ENCODE results near the gene MBTPS1.

MBTPS1 gene

GRCh38 chr16:84116720-84117493, at the start of gene MBTPS1:
TSS of gene MBTPS1 (minus strand) at chr16:84116942. CDS start at chr16:84101783, 15,159 bp downstream.
- intact Hi-C loops (cut with DNase I), result no loop called here

GRCh38 chr16:84165746-84166145, 49.0 kb upstream of the MBTPS1 start:
- intact Hi-C loops (cut with DNase I), result no loop called here
- no peak for DNase-seq

More at GRCh38 chr16:84116720-84117493, at the start of gene MBTPS1:
- DNase-seq, result peak; percentile 90 to 99 (median 98)

- no peak for DNase-seq
- intact Hi-C loops (cut with DNase I), result no loop called here
Observed at GRCh38 chr16:84161801-84162200, 45.1 kb upstream of the MBTPS1 start.

DNA sequence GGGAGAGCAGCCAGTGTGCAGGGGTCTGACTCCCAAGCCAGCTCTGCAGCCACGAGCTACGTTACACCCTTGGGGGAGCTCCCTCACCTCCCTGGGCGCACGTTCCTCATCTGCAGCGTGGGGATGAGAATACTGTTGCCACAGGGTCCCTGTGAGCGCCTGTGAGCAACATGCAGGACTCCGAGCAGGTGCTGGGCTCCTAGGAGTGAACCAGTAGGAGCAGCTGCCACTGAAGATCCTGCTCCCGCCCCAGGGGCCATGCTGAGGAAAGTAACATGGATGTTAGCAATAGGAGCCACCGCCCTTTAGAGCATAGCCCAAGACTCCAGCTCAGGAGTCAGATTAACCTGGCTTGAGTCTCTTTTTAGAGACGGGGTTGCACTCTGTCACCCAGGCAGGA, 44.3 kb upstream of the MBTPS1 start:
- DNase-seq, result no peak
- intact Hi-C loops (cut with DNase I), result no loop called here

- no peak for DNase-seq
- intact Hi-C loops (cut with DNase I), result no loop called here
Observed at GRCh38 chr16:84159800-84160199, 43.1 kb upstream of the MBTPS1 start.

GRCh38 chr16:84159007-84159406, 42.3 kb upstream of the MBTPS1 start:
- no peak for DNase-seq
- intact Hi-C loops (cut with DNase I), result no loop called here

- DNase-seq, result no peak
- intact Hi-C loops (cut with DNase I), result no loop called here
Observed at GRCh38 chr16:84156342-84156784, 39.6 kb upstream of the MBTPS1 start.

- no peak for DNase-seq
- intact Hi-C loops (cut with DNase I), result no loop called here
Observed at GRCh38 chr16:84155771-84156170, 39.0 kb upstream of the MBTPS1 start.

DNA sequence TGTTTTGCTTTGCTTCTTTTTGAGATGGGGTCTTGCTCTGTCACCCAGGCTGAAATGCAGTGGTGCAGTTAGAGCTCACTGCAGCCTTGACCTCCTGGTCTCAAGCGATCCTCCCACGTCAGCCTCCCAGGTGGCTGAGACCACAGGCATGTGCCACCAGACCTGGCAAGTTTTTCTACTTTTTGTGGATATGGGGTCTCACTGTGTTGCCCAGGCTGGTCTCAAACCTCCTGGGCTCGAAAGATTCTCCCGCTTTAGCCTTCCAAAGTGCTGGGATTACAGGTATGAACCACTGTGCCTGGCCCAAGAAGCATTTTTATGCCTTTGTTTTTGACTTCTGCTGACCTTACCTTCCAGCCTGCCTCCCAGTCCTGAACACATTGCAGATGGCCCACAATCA, 38.5 kb upstream of the MBTPS1 start:
- DNase-seq, result no peak
- intact Hi-C loops (cut with DNase I), result no loop called here

- intact Hi-C loops (cut with DNase I), result no loop called here
- no peak for DNase-seq
Observed at GRCh38 chr16:84153660-84154214, 37.0 kb upstream of the MBTPS1 start.

GRCh38 chr16:84150926-84151325, 34.2 kb upstream of the MBTPS1 start:
- intact Hi-C loops (cut with DNase I), result no loop called here
- DNase-seq, result no peak

DNA sequence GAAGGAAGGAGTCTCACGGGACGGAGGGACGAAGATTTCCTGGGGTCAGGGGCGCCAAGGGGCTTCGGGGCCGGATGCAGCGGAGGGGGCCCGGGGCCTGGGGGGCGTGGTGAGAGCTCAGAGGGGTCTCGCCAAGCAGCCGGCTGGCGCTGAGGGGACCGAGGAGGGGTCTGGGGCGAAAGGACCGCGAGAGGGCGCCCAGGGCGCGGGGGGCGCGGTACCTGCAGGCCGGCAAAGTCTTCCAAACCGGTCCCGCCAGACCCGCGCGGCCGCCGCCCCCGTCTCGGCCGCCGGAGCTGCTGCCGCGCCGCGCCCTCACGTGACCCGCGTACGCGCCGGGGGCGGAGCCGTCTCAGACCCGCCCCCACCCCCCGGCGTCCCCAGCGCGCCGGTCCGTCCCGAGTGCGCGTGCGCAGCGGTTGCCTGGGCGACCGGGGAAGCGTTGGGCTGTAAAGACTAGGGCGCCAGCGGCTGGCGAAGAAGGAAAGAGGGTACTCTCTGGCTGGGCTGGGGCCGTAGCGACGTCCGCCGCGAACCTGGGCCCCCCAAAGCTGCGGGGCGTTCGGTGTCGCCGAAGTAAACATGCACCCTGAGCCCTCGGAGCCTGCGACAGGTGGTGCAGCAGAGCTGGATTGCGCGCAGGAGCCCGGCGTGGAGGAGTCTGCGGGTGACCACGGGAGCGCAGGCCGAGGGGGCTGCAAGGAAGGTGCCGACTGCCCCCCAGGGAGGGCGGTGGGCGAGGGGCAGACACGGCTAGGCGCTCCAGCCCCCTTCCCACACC, 28.3 kb upstream of the MBTPS1 start, which contains the start of the genes DNAAF1 and HSDL1:
DNAAF1 (plus strand) TSS at position 450 of the 781 bp plus-strand sequence; CDS start at position 583, 133 bp downstream.
HSDL1 (minus strand) TSS at position 319 of the 781 bp plus-strand sequence. CDS start 13,856 bp downstream, outside the sequence.
- intact Hi-C loops (cut with DNase I), result no loop called here

DNA sequence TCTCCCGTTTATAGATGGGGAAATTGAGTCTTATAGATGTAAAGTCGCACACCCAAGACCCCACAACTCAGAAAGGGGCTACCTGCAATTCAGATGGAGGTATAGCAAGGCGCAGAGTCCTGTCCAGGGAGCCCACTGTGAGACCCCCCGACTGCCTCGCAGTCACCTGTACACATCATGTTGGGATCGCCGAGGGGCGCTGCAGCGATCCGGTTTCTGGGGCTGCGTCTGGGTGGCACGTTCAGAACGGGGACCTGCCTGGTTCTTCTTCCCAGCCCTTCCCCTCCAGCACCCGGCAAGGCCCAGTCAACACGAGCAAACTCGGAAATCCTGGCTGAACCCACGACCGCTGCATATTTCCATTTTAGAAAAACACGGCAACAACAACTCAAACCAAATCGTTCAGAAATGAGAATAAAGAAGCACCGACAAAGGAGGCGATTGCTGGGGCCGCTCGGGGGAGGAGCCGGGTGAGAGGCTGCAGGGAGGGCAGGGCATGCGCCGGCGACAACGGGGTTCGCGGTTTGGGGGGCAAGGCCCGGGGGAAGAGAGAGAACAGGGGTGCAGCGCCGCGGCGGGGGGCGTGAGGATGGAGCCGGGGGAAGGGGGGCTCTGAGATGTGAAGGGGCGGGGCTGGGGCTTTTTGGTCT, 27.6 kb upstream of the MBTPS1 start:
- intact Hi-C loops (cut with DNase I), result no loop called here
- peak in 41 of 42 donors; percentile 32 to 77 (median 58) for DNase-seq

More for the DNA sequence above, 28.3 kb upstream of the MBTPS1 start, which contains the start of the genes DNAAF1 and HSDL1:
- DNase-seq, result peak; percentile 83 to 98 (median 94)

- intact Hi-C loops (cut with DNase I), result no loop called here
- DNase-seq, result peak in 5 of 42 donors; percentile 21 to 41 (median 27)
Observed at GRCh38 chr16:84143784-84144199, 27.1 kb upstream of the MBTPS1 start.

- DNase-seq, result no peak
- intact Hi-C loops (cut with DNase I), result no loop called here
Observed at GRCh38 chr16:84143081-84143480, 26.3 kb upstream of the MBTPS1 start.

- DNase-seq, result no peak
- intact Hi-C loops (cut with DNase I), result no loop called here
Observed at GRCh38 chr16:84141143-84141670, 24.5 kb upstream of the MBTPS1 start.

- no peak for DNase-seq
- intact Hi-C loops (cut with DNase I), result no loop called here
Observed at GRCh38 chr16:84139628-84140258, 23.0 kb upstream of the MBTPS1 start.

Data from head of caudate nucleus (tissue), 42 donors.